B cell (primary cell): ENCODE results near the gene FJX1. TPM values are rescaled to one million over a fixed set of nuclear protein-coding genes. Genes with fewer than 3 reads are reported as not detected.

Source experiments
- ATAC-seq: fragments of 200-7000 bp; cut with Tn5 transposase; one replicate; pipeline ENCODE4 v1.10.0; 2021; ENCODE audit warnings: low read depth, mild to moderate bottlenecking, moderate number of reproducible peaks, moderate library complexity
- CTCF ChIA-PET: fragments of 350-600 bp; sonication (Branson Sonifier 250); formaldehyde crosslinking; loops from one replicate; lab custom pipeline; 2021; ENCODE audit warnings: antibody characterized with exemption, inconsistent platforms; lab: Charles Lee
- POLR2A ChIA-PET: fragments of 350-600 bp; sonication (Branson Sonifier 250); formaldehyde crosslinking; loops from one replicate; lab custom pipeline; 2021; ENCODE audit warnings: antibody characterized with exemption; lab: Charles Lee
- DNase-seq: peaks from one replicate; pipeline ENCODE4 v3.0.0; 2013
- H2AFZ ChIP-seq: 2 replicates; pipeline ENCODE4 v1.6.1; 2012; ENCODE audit warnings: mild to moderate bottlenecking, low read depth, low read length; ENCODE audit not compliant: insufficient read depth, poor library complexity, severe bottlenecking
- H3K27ac ChIP-seq, 2 donors: 1 replicate in 1 of 2; 2 replicates in 1 of 2; pipeline ENCODE4 v1.5.1; 2012 to 2013; ENCODE audit warnings: low read length in 2 of 2, mild to moderate bottlenecking in 2 of 2, moderate library complexity in 1 of 2
- H3K27me3 ChIP-seq, 4 experiments: fragments of 200-600 bp in 1 of 4; sonication (generic) in 1 of 4; replicated peaks in 1 of 4; 1 replicate in 2 of 4; 2 replicates in 2 of 4; pipeline versions ENCODE4 v1.6.1 to v1.7.0; 2013 to 2016; ENCODE audit warnings: low read length in 3 of 4, mild to moderate bottlenecking in 2 of 4, mixed read lengths in 1 of 4, moderate library complexity in 1 of 4; ENCODE audit not compliant: insufficient read depth in 4 of 4, control insufficient read depth in 3 of 4; ENCODE audit errors: control extremely low read depth in 1 of 4
- H3K36me3 ChIP-seq, 2 experiments: replicated peaks in 1 of 2; 1 replicate in 1 of 2; 2 replicates in 1 of 2; pipeline versions ENCODE4 v1.6.1 to v1.7.1; 2013; ENCODE audit warnings: low read length in 1 of 2; ENCODE audit not compliant: insufficient read depth in 2 of 2, control insufficient read depth in 1 of 2; ENCODE audit errors: control extremely low read depth in 1 of 2, extremely low read depth in 1 of 2
- H3K4me1 ChIP-seq, 2 donors: fragments of 200-600 bp in 1 of 2; sonication (generic) in 1 of 2; 1 replicate in 1 of 2; 2 replicates in 1 of 2; pipeline versions ENCODE4 v1.5.1 to v1.6.1; 2013 to 2017; ENCODE audit warnings: low read length in 2 of 2; ENCODE audit not compliant: control insufficient read depth in 2 of 2, insufficient read depth in 2 of 2
- H3K4me2 ChIP-seq: replicated peaks from 2 replicates; pipeline ENCODE3; 2012; ENCODE audit warnings: mild to moderate bottlenecking, low read depth, low read length; ENCODE audit not compliant: poor library complexity, severe bottlenecking
- H3K4me3 ChIP-seq, 5 experiments: fragments of 200-600 bp in 1 of 5; sonication (generic) in 1 of 5; 1 replicate in 3 of 5; 2 replicates in 2 of 5; pipeline versions ENCODE4 v1.5.1 to v1.7.0; 2011 to 2016; ENCODE audit warnings: low read length in 4 of 5, mild to moderate bottlenecking in 4 of 5, low read depth in 2 of 5, control low read depth in 1 of 5, moderate library complexity in 1 of 5; ENCODE audit not compliant: insufficient read depth in 1 of 5; ENCODE audit errors: control extremely low read depth in 1 of 5, extremely low read depth in 1 of 5
- H3K79me2 ChIP-seq: fragments of 200-600 bp; sonication (generic); one replicate; pipeline ENCODE4 v1.6.0; 2016; ENCODE audit warnings: low read length; ENCODE audit not compliant: control insufficient read depth, insufficient read depth
- H3K9ac ChIP-seq: fragments of 200-600 bp; sonication (generic); 2 replicates; pipeline ENCODE4 v1.6.1; 2017; ENCODE audit warnings: mild to moderate bottlenecking, low read length, moderate library complexity
- H3K9me3 ChIP-seq, 3 donors: one replicate each; pipeline versions ENCODE4 v1.6.1 to v1.7.1; 2013; ENCODE audit warnings: low read length in 2 of 3; ENCODE audit not compliant: control insufficient read depth in 2 of 3, insufficient read depth in 1 of 3; ENCODE audit errors: control extremely low read depth in 1 of 3
- H4K20me1 ChIP-seq: 2 replicates; pipeline ENCODE4 v1.6.0; 2012; ENCODE audit warnings: mild to moderate bottlenecking, low read length; ENCODE audit not compliant: insufficient read depth, control insufficient read depth, poor library complexity, severe bottlenecking
- H3K27ac Mint-ChIP-seq: one replicate; pipeline ENCODE4 v1.8.0; 2021; ENCODE audit warnings: mixed read lengths
- H3K27me3 Mint-ChIP-seq: one replicate; pipeline ENCODE4 v1.8.0; 2021; ENCODE audit warnings: mixed read lengths
- H3K4me1 Mint-ChIP-seq: one replicate; pipeline ENCODE4 v1.8.0; 2021; ENCODE audit warnings: mixed read lengths
- H3K4me3 Mint-ChIP-seq: one replicate; pipeline ENCODE4 v1.8.0; 2021; ENCODE audit warnings: mixed read lengths
- H3K9me3 Mint-ChIP-seq: one replicate; pipeline ENCODE4 v1.8.0; 2022; ENCODE audit warnings: mixed read lengths; ENCODE audit not compliant: insufficient read depth
- CTCF ChIP-seq: fragments of 200-600 bp; IDR thresholded peaks from one replicate; pipeline ENCODE4 v1.8.0; 2022; ENCODE audit warnings: antibody characterized with exemption, mild to moderate bottlenecking
- EZH2 ChIP-seq: IDR thresholded peaks from 2 replicates; pipeline ENCODE4 v1.6.1; 2012; ENCODE audit warnings: borderline replicate concordance, low read depth, mild to moderate bottlenecking, moderate library complexity, low read length; ENCODE audit not compliant: insufficient read depth, poor library complexity, severe bottlenecking
- WGBS: methylation state at CpG from one replicate; pipeline ENCODE4 v1.1.5; 2013; ENCODE audit warnings: missing lambda C conversion rate; ENCODE audit not compliant: insufficient coverage; 5-methylcytosine and 5-hydroxymethylcytosine counted together
- intact Hi-C: fragments of 100-400 bp; cut with micrococcal nuclease; formaldehyde crosslinking; loops from one replicate; pipeline ENCODE4 v1.10.0; 2022
- polyA plus RNA-seq: library from polyadenylated mRNA; depleted of rRNA; stranded (reverse); fragments of >200 nt; gene quantifications from 2 replicates; pipeline ENCODE4 v1.2.3, GENCODE V29; 2012
- total RNA-seq, 2 donors: library from RNA; stranded (reverse); fragments of 120-200 nt in 1 of 2; gene quantifications; 1 replicate in 1 of 2; 2 replicates in 1 of 2; pipeline versions ENCODE4 v1.2.3 to v1.2.4, GENCODE V29; 2013 to 2022

Gene FJX1
- total and polyA plus RNA-seq, 2 donors (not counting 1 experiment from before 2014, with no cell fraction given) = 0.03 TPM; not detected in 1

- ATAC-seq = no peak
- no peak overlapping the region for H3K9ac ChIP-seq
- H3K27me3 Mint-ChIP-seq = peaks cover 54% of the 10 kb centered on the region
- H3K4me3 Mint-ChIP-seq = no peak overlapping the region
- DNase-seq = no peak
- no peak overlapping the region for H3K27ac Mint-ChIP-seq
- ChIA-PET POLR2A (no interaction called here), CTCF (interaction anchor here (1.4 to 2.1 kb wide), 2 partner anchors 7 to 659 kb away, joined by 4 to 6 read pairs; no protein-coding TSS in a partner anchor)
- WGBS = 95% methylated on average over 2 of the region's 4 CpGs
- no peak overlapping the region for H3K4me2 ChIP-seq
- H4K20me1 ChIP-seq = no peaks in the 10 kb centered on the region
- TF ChIP-seq CTCF (no peak), EZH2 (no peak)
- no peak overlapping the region for H3K4me3 ChIP-seq
- no peaks in the 10 kb centered on the region for H3K9me3 Mint-ChIP-seq
- no peak overlapping the region for H2AFZ ChIP-seq
- no peaks in the 10 kb centered on the region for H3K4me1 ChIP-seq
- no peaks in the 10 kb centered on the region for H3K79me2 ChIP-seq
- intact Hi-C loops = no loop called here
- no peak overlapping the region for H3K27ac ChIP-seq
- H3K27me3 ChIP-seq = peaks cover 0 to 8% (median 3%) of the 10 kb centered on the region in 4 experiments
- H3K4me1 Mint-ChIP-seq = no peaks in the 10 kb centered on the region
- H3K9me3 ChIP-seq = no peaks in the 10 kb centered on the region
- H3K36me3 ChIP-seq = no peaks in the 10 kb centered on the region
These were observed 9.8 kb upstream of the FJX1 start for GRCh38 chr11:35608502-35608901.

GRCh38 chr11:35609656-35610055 lies 8.6 kb upstream of the FJX1 start:
- H3K9ac ChIP-seq = no peak overlapping the region
- H3K4me1 ChIP-seq = no peaks in the 10 kb centered on the region
- ATAC-seq (no peak), DNase-seq (no peak)
- no peak overlapping the region for H2AFZ ChIP-seq
- Mint-ChIP-seq H3K4me3 (no peak overlapping the region), H3K4me1 (no peaks in the 10 kb centered on the region), H3K9me3 (no peaks in the 10 kb centered on the region), H3K27me3 (peaks cover 48% of the 10 kb centered on the region), H3K27ac (no peak overlapping the region)
- no peaks in the 10 kb centered on the region for H3K36me3 ChIP-seq
- no peaks in the 10 kb centered on the region for H3K9me3 ChIP-seq
- TF ChIP-seq EZH2 (no peak), CTCF (no peak)
- POLR2A ChIA-PET = no interaction called here
- peaks cover 0 to 8% (median 4%) of the 10 kb centered on the region in 4 experiments for H3K27me3 ChIP-seq
- WGBS = 90% methylated on average over 5 of the region's 6 CpGs
- no peak overlapping the region for H3K4me3 ChIP-seq
- H3K4me2 ChIP-seq = no peak overlapping the region
- CTCF ChIA-PET = interaction anchor here (1.5 to 7.6 kb wide), 2 partner anchors 648 to 658 kb away, joined by 3 to 109 read pairs; no protein-coding TSS in a partner anchor
- no peaks in the 10 kb centered on the region for H3K79me2 ChIP-seq
- intact Hi-C loops = no loop called here
- no peaks in the 10 kb centered on the region for H4K20me1 ChIP-seq
- no peak overlapping the region for H3K27ac ChIP-seq
